SKM-1 (cell line): ENCODE measurements around the gene CHN2.
A peak's percentile ranks its signal among the peaks of the same experiment; 100 is the strongest.

Source experiments
- DNase-seq: peaks from one replicate; lab custom pipeline; 2025; ENCODE audit not compliant: unreplicated experiment; lab: John Stamatoyannopoulos, UW

The CHN2 gene

GRCh38 chr7:29217113-29217512, 22.5 kb downstream of the CHN2 start:
- no peak for DNase-seq

GRCh38 chr7:29224726-29225125, 30.2 kb downstream of the CHN2 start:
- no peak for DNase-seq

DNA sequence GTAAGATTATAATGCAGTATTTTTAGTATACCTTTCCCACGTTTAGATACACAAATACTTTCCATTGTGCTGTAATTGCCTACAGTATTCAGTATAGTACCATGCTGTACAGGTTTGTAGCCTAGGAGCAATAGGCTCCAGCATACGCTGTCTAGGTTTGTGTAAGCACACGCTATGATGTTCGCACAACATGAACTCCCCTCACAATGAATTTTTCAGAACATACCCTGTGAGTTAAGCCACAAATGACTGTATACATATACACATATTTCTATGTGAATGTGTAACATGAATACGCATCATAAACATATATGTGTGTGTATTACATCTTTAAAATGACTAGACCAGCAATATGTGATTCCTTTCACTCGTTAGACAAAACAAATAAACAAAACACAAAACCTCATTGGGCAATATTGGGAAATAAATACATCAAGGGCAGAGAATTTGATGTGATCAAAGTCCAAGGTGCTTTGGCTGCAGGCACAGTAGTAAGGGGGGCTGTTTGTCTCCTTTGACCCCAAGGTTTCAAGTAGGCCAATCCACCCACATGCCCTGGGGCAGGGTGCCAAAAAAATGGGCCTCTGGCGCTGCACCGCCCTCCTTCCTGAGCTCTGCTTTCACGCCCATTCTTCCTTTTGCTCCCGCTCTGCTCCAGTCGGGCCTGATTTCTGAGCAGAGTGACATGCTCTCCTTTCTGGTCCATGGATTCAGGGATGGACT, 33.9 kb downstream of the CHN2 start:
- no peak for DNase-seq

GRCh38 chr7:29229066-29229465, 34.5 kb downstream of the CHN2 start:
- DNase-seq = no peak

DNA sequence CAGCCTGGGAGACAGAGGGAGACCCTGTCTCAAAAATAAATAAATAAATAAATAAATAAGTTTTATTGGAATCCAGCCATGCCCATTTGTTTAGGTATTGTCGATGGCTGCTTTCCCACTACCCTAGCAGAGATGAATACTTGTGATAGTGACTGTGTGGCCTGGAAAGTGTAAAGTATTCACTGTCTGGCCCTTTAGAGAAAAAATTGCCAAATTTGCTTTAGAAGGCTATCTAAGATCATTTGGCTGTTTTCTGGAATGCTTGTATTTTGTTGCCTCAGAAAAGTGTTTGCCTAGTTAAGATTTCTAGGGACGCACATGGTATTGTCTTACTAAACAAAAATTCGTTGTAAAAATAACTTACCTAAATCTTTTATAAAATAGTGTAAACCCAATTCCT, 35.4 kb downstream of the CHN2 start:
- no peak for DNase-seq

- no peak for DNase-seq
Measured at GRCh38 chr7:29230871-29231345, 36.3 kb downstream of the CHN2 start.

DNA sequence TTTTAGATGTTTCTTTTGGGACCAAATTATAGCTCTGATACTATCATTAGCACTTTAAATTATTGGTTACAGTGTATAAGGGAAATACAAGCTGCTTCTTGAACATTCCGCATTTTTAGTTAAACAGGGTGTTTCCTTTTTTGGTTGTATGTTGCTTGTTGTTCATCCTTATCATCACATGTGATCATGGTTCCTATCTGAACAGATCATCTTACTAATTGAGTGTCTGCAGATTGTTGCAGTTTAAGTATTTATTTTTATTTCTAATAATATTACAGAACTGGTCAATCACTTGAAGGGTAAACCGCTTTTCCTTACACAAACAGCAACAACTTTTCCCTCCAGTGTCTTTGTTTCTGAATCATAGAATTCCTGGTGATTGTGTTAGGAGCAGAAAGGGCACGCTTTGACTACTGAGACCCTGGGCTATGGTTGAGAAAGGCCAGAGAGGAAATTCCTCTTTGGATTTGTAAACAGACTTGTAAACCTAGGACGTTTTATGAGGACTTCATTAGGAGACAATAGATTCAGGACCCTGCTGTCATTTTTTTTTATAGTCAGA, 37.2 kb downstream of the CHN2 start:
- no peak for DNase-seq

- no peak for DNase-seq
Measured at GRCh38 chr7:29234438-29234837, 39.9 kb downstream of the CHN2 start.

GRCh38 chr7:29236071-29236580, 41.6 kb downstream of the CHN2 start:
- DNase-seq = no peak

GRCh38 chr7:29236649-29237048, 42.1 kb downstream of the CHN2 start:
- no peak for DNase-seq

GRCh38 chr7:29237489-29237888, 42.9 kb downstream of the CHN2 start:
- DNase-seq = peak; percentile 21

GRCh38 chr7:29239638-29240037, 45.1 kb downstream of the CHN2 start:
- no peak for DNase-seq

DNA sequence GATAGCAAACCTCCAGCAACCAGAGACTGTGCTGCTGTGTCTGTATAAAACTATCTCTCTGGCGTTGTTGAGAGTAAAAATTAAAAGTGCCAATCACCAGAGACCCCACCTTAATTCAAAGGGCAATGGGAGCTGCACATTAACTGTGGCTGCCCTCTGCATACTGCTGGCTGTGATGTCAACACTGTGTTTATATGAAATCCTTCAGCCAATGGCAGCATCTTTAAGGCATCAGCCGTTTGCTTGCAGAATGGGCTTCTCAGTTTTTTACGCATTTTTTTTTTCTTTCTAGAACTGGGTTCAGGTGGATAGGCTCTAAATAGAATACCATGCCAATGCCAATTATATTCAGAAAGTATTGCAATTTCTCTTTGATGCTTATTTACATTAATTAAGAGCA, 47.7 kb downstream of the CHN2 start:
- DNase-seq = no peak

DNA sequence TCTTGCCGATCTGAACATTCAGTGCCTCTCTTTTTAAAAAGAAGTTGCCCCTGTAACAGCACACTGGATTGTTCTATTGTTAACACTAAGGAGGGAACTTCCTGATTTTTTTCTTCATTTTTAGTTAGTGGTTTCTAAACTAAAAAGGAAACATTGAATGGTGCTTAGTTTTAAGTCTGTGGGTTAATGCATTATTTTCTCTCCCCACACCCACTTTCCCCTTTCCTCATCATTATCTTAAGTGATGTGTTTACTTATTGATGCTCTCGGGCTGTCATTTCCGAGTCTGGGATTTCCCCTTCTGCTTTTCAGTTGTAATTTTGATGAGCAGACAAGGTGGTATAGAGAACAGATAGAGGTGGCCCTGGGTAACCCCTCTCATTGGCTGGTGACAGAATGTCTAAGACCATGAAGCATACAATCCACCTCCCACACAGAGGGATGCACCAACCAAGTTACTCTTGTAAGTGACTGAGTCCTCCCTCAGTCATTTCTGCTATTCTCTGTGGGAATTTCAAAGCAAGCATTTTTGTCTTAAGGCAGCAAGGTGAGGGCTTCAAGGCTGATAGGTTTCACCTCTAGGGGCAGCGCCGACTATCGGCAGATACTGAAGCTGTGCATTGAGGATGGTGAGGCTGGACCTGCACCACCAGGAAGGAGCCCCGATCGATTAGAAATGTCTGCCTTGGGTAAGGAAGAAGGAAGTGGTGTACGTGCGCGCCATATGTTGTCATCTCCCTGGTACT, 49.5 kb downstream of the CHN2 start:
- peak; percentile 32 for DNase-seq

DNA sequence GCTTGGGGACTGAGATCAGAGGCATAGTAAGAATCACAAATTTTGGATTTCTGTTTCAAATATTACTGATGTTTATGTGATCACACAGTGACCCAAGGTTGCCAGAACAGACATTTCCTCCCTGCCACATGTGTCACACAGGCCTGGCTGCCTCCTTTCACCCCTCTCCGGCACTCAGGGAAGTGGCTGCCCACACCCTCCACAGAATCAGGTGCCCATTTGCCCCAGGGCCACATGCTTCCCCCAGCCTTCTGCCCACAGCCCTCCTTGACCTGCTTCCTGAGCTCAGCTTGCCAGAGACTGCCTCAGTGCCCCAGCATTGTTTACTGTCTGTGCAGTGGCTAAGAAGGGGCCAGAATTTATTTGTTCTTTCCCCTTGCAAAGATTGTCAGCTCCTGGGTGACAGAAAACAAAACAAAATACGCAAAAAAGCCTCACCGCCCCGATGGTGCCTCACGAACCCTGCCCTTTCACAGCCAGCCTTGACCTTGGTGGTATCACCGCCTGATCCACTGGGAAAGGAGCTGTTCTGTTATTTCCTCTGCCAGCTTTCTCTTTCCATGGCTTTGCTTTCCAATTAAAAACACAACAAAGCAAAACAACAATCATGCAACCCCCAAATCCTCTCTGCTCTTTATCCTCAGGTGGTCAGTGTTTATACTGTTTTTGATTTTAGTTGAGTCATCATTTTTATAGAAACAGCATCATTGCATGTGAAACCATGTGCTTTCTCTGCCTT, 52.8 kb downstream of the CHN2 start:
- DNase-seq = no peak

- DNase-seq = no peak
Measured at GRCh38 chr7:29247963-29248236, 53.3 kb downstream of the CHN2 start.

GRCh38 chr7:29248713-29249382, 54.3 kb downstream of the CHN2 start:
- peak; percentile 49 for DNase-seq

- DNase-seq = no peak
Measured at GRCh38 chr7:29249383-29249750, 54.8 kb downstream of the CHN2 start.

- no peak for DNase-seq
Measured at GRCh38 chr7:29249860-29250259, 55.3 kb downstream of the CHN2 start.

DNA sequence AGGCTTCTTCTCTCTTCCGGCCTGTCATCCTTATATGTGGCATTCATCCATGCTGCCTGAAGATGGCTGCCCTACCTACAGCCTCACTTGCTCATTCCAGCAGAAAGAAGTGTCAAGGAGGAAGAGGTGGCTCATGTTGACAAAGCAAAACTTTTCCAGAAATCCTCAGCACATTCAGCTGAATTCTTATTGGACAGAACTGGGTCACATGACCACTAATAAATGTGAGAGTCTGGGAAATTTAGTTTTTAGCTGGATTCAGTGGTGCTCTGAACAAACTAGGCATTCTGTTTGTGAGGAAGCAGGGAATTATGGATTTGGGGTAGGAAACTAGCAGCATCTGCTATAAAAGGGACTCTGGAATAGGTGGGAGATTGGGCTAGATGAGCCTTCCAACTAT, 58.6 kb downstream of the CHN2 start:
- no peak for DNase-seq

DNA sequence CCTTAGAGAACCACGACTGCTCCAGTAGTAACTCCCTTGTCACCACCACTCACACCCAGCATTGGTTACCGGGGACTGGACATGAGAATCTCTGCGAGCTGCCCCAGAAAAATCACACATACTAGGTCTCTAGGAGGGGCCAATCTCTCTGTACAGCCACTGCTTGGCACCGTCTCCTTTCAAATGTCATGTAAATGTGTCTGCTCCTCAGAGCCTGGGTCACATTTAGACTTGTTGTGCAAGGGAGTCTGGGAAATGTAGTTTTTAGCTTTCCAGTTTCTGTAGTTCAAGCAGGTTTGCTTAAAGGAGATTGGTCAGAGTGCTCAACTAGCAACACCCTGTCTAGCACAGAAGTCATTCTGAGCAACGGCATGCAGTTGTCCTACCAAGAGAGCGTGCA, 60.0 kb downstream of the CHN2 start:
- DNase-seq = no peak
